Inflammatory macrophage treated with lipopolysaccharide for 4 hours (primary cell): ENCODE measurements around the gene PLXNB3.

Experiments used
- DNase-seq: peaks from one replicate; pipeline ENCODE4 v3.0.0-alpha.2; 2020

Gene PLXNB3

GRCh38 chrX:153762626-153763173 is 1.3 kb upstream of the PLXNB3 start:
- no peak for DNase-seq

- no peak for DNase-seq
These were observed 634 bp upstream of the PLXNB3 start for GRCh38 chrX:153763298-153763932.

GRCh38 chrX:153764786-153765137 is 713 bp downstream of the PLXNB3 start:
- no peak for DNase-seq

GRCh38 chrX:153765138-153766079 is 1.4 kb downstream of the PLXNB3 start:
- DNase-seq = no peak

GRCh38 chrX:153766098-153766817 is 2.2 kb downstream of the PLXNB3 start:
- peak; percentile 16 for DNase-seq

- DNase-seq = no peak
These were observed 3.0 kb downstream of the PLXNB3 start for GRCh38 chrX:153766871-153767673.

- DNase-seq = no peak
These were observed 3.6 kb downstream of the PLXNB3 start for GRCh38 chrX:153767674-153768055.

GRCh38 chrX:153768311-153769157 is 4.5 kb downstream of the PLXNB3 start:
- DNase-seq = no peak

GRCh38 chrX:153769158-153769864 is 5.3 kb downstream of the PLXNB3 start:
- DNase-seq = no peak

- no peak for DNase-seq
These were observed 6.0 kb downstream of the PLXNB3 start for GRCh38 chrX:153769865-153770600.

- DNase-seq = no peak
These were observed 6.8 kb downstream of the PLXNB3 start for GRCh38 chrX:153770601-153771414.

GRCh38 chrX:153771415-153772315 is 7.6 kb downstream of the PLXNB3 start:
- no peak for DNase-seq

- DNase-seq = no peak
These were observed 8.5 kb downstream of the PLXNB3 start for GRCh38 chrX:153772316-153773217.

GRCh38 chrX:153773218-153773611 is 9.2 kb downstream of the PLXNB3 start:
- no peak for DNase-seq

- no peak for DNase-seq
These were observed 9.9 kb downstream of the PLXNB3 start for GRCh38 chrX:153773741-153774575.
